Hepatocyte (in vitro differentiated cells): Measurements from ENCODE around the gene GRID1. TPM values are rescaled to one million over a fixed set of nuclear protein-coding genes. Genes with fewer than 3 reads are reported as not detected.

ENCODE experiments used
- DNase-seq: peaks from one replicate; pipeline ENCODE4 v3.0.0-alpha.2; 2016; ENCODE audit warnings: low spot score
- H2AFZ ChIP-seq: fragments of 200-600 bp; sonication (generic); 2 replicates; pipeline ENCODE4 v1.6.0; 2016; ENCODE audit warnings: antibody characterized with exemption, mild to moderate bottlenecking
- H3K27ac ChIP-seq: fragments of 200-600 bp; sonication (generic); 2 replicates; pipeline ENCODE4 v1.5.1; 2016; ENCODE audit warnings: mild to moderate bottlenecking
- H3K27me3 ChIP-seq: fragments of 200-600 bp; sonication (generic); 2 replicates; pipeline ENCODE4 v1.6.1; 2016
- H3K36me3 ChIP-seq: fragments of 200-600 bp; sonication (generic); replicated peaks from 2 replicates; pipeline ENCODE4 v1.5.1; 2016; ENCODE audit warnings: low read depth; ENCODE audit not compliant: insufficient read depth
- H3K4me1 ChIP-seq: fragments of 200-600 bp; sonication (generic); 2 replicates; pipeline ENCODE4 v1.5.1; 2016; ENCODE audit warnings: mild to moderate bottlenecking, moderate library complexity; ENCODE audit not compliant: insufficient read depth
- H3K4me2 ChIP-seq: fragments of 200-600 bp; sonication (generic); 2 replicates; pipeline ENCODE4 v1.6.0; 2016
- H3K4me3 ChIP-seq: fragments of 200-600 bp; sonication (generic); 2 replicates; pipeline ENCODE4 v1.5.1; 2016; ENCODE audit warnings: mild to moderate bottlenecking
- H3K79me2 ChIP-seq: fragments of 200-600 bp; sonication (generic); 2 replicates; pipeline ENCODE4 v1.6.0; 2017; ENCODE audit warnings: mild to moderate bottlenecking
- H3K9me2 ChIP-seq: fragments of 200-600 bp; sonication (generic); replicated peaks from 2 replicates; pipeline ENCODE4 v1.6.0; 2017; ENCODE audit warnings: mild to moderate bottlenecking; ENCODE audit not compliant: insufficient read depth
- H3K9me3 ChIP-seq: fragments of 200-600 bp; sonication (generic); 2 replicates; pipeline ENCODE4 v1.5.1; 2016; ENCODE audit warnings: low read depth, mild to moderate bottlenecking
- H4K20me1 ChIP-seq: fragments of 200-600 bp; sonication (generic); 2 replicates; pipeline ENCODE4 v1.6.0; 2016; ENCODE audit warnings: mild to moderate bottlenecking; ENCODE audit not compliant: insufficient read depth, poor library complexity, severe bottlenecking
- EZH2 ChIP-seq: fragments of 200-600 bp; sonication (generic); IDR thresholded peaks from 2 replicates; pipeline ENCODE4 v1.6.1; 2016; ENCODE audit warnings: antibody characterized with exemption, mild to moderate bottlenecking, borderline replicate concordance
- EZH2phosphoT487 ChIP-seq: fragments of 200-600 bp; sonication (generic); IDR thresholded peaks from one replicate; pipeline ENCODE4 v1.6.1; 2018; ENCODE audit warnings: antibody characterized with exemption, mild to moderate bottlenecking, low read depth, moderate library complexity; ENCODE audit not compliant: unreplicated experiment, severe bottlenecking
- WGBS: methylation state at CpG from one replicate; pipeline ENCODE4 v1.1.6; 2016; ENCODE audit warnings: low lambda C conversion rate; ENCODE audit errors: missing lambda C conversion rate; 5-methylcytosine and 5-hydroxymethylcytosine counted together
- polyA plus RNA-seq: library from polyadenylated mRNA; unstranded; fragments of >200 nt; fragmentation: Nextera tagmentation; extraction: Ambion mirVana; gene quantifications from 2 replicates; pipeline ENCODE4 v1.2.1, GENCODE V29; 2016
- total RNA-seq: library from RNA; depleted of rRNA; stranded (reverse); fragments of >200 nt; gene quantifications from 2 replicates; pipeline ENCODE4 v1.2.3, GENCODE V29; 2014
- TF ChIP-seq, protein P1 (sequence below): fragments of 200-600 bp; sonication (generic); IDR thresholded peaks from 2 replicates; pipeline ENCODE4 v1.5.1; 2016; ENCODE audit warnings: antibody characterized with exemption, mild to moderate bottlenecking; ENCODE audit not compliant: poor library complexity

GRID1 gene
- total and polyA plus RNA-seq, 2 experiments from 2014 or later, result 0.07 to 0.37 TPM

DNA sequence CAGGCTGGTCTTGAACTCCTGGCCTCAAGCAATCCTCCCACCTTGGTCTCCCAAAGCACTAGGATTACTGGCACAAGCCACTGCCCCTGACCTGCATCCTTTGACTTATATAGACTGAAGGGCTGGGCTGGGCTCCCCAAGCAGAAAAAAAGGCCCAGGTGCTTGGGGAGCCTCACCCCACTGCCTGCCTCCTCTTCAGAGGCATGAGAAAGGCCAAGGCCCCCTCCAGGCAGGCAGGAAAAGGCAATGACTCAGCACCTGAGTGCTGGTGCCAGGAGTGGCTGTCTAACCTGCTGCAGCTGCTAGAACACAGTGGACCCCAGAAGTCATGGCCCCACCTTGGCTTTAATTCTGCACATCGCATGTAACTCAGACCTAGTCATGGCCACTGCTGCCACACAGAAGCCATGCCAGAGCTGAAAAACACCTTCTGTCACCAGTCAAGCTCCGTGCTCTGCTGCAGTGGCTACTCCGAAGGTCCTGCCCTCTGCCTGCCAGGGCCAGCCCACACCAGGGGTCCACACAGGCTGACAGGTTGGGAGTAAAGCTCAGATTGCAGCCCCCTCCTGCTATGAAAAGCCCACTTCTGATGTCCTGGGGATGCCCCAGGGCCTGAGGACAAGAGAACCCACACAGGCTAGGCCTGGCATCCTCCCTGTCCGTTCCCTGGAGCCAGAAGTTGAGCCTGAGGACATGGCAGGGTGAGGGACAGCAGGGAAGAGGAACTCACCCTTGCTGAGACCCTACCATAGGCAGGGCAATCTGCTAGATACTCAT is 48.5 kb downstream of the GRID1 start:
- no peaks in the 10 kb centered on the region for H3K9me2 ChIP-seq
- no peaks in the 10 kb centered on the region for H4K20me1 ChIP-seq
- no peak overlapping the region for H3K4me3 ChIP-seq
- WGBS, result 86% methylated on average over 4 of the region's 4 CpGs
- no peaks in the 10 kb centered on the region for H3K36me3 ChIP-seq
- H3K27me3 ChIP-seq, result peaks cover 10% of the 10 kb centered on the region
- TF ChIP-seq, protein P1, sequence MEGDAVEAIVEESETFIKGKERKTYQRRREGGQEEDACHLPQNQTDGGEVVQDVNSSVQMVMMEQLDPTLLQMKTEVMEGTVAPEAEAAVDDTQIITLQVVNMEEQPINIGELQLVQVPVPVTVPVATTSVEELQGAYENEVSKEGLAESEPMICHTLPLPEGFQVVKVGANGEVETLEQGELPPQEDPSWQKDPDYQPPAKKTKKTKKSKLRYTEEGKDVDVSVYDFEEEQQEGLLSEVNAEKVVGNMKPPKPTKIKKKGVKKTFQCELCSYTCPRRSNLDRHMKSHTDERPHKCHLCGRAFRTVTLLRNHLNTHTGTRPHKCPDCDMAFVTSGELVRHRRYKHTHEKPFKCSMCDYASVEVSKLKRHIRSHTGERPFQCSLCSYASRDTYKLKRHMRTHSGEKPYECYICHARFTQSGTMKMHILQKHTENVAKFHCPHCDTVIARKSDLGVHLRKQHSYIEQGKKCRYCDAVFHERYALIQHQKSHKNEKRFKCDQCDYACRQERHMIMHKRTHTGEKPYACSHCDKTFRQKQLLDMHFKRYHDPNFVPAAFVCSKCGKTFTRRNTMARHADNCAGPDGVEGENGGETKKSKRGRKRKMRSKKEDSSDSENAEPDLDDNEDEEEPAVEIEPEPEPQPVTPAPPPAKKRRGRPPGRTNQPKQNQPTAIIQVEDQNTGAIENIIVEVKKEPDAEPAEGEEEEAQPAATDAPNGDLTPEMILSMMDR, result no peak
- no peak for TF ChIP-seq EZH2phosphoT487
- no peak for TF ChIP-seq EZH2
- H3K27ac ChIP-seq, result no peak overlapping the region
- H2AFZ ChIP-seq, result no peak overlapping the region
- H3K4me2 ChIP-seq, result no peak overlapping the region
- no peak for DNase-seq
- H3K9me3 ChIP-seq, result no peaks in the 10 kb centered on the region
- no peaks in the 10 kb centered on the region for H3K4me1 ChIP-seq
- no peaks in the 10 kb centered on the region for H3K79me2 ChIP-seq

DNA sequence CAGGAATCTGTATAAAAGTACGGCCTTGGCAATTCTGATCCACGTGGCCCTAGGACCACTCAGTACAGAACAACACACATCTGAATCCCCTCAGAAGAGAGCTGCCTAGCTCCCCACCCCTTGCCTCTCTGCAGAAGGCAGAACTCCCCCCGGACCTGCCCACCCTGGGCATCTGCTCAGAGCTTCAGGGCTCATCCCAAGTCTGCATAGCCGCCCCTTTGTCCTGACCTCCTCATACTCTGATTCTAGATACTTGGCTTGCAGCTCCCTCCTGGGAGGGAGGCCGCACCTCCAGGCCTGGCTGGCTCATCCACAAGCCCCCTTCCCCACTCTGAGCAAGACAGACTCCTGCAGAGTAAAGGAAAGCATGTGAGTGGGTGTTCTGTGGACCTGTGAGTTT is 49.6 kb downstream of the GRID1 start:
- 85% methylated on average over 5 of the region's 5 CpGs for WGBS
- TF ChIP-seq EZH2phosphoT487 (no peak), EZH2 (no peak)
- TF ChIP-seq, protein P1, result no peak
- no peaks in the 10 kb centered on the region for H3K9me3 ChIP-seq

DNA sequence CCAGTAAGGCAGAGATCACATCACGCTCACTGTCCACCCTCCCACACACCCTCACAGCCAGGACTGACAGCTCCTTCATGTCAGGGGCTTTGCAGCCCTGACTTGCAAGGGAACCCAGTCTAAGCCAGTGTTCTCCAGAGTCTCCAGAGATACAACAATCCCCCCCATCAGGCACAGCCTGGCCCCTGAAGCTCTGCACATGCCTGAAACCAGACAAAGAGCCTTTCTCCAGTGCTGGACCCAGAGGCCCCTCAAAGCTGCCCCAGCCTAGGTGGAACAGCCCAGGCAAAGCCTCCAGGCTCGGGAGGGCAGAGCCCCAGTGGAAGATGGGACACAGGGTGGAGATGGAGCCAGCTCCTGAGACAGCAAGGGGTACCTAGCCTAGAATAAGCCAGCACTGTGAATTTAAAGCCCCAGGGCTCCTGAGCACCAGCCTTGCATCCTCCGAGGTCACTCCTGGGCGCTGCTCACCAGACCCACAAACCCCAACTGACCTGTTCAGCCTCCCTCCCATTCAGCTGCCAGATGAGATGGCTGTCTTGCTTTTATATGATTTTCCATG is 50.2 kb downstream of the GRID1 start:
- Histone ChIP-seq H3K9me3 (no peaks in the 10 kb centered on the region), H4K20me1 (no peaks in the 10 kb centered on the region), H3K4me1 (no peaks in the 10 kb centered on the region), H3K4me3 (no peak overlapping the region), H2AFZ (no peak overlapping the region), H3K27ac (no peak overlapping the region), H3K4me2 (no peak overlapping the region), H3K79me2 (no peaks in the 10 kb centered on the region), H3K36me3 (no peaks in the 10 kb centered on the region), H3K27me3 (peaks cover 10% of the 10 kb centered on the region), H3K9me2 (no peaks in the 10 kb centered on the region)
- no peak for DNase-seq
- TF ChIP-seq EZH2phosphoT487 (no peak), EZH2 (no peak)
- TF ChIP-seq, protein P1, result no peak
- 58% methylated on average over 4 of the region's 4 CpGs for WGBS

More for the DNA sequence above, 49.6 kb downstream of the GRID1 start:
- no peaks in the 10 kb centered on the region for H4K20me1 ChIP-seq
- no peaks in the 10 kb centered on the region for H3K4me1 ChIP-seq
- no peaks in the 10 kb centered on the region for H3K9me2 ChIP-seq
- H2AFZ ChIP-seq, result no peak overlapping the region
- no peak overlapping the region for H3K4me3 ChIP-seq
- no peaks in the 10 kb centered on the region for H3K79me2 ChIP-seq
- no peaks in the 10 kb centered on the region for H3K36me3 ChIP-seq
- no peak overlapping the region for H3K4me2 ChIP-seq
- H3K27ac ChIP-seq, result no peak overlapping the region
- H3K27me3 ChIP-seq, result peaks cover 14% of the 10 kb centered on the region
- DNase-seq, result no peak
